ENCODE measurements around the gene PRR32.
"Not testable (repeated sequence)": the region's sequence is repeated elsewhere in the genome, so short reads cannot be mapped to it uniquely, and the experiment has no call there.

PRR32 gene

GRCh38 chrX:126819429-126819828 lies at the start of gene PRR32:
Gene PRR32, plus strand, starts transcription at chrX:126819729. Its CDS starts 115 bp downstream, at chrX:126819844.
- no peak for DNase-seq

DNA sequence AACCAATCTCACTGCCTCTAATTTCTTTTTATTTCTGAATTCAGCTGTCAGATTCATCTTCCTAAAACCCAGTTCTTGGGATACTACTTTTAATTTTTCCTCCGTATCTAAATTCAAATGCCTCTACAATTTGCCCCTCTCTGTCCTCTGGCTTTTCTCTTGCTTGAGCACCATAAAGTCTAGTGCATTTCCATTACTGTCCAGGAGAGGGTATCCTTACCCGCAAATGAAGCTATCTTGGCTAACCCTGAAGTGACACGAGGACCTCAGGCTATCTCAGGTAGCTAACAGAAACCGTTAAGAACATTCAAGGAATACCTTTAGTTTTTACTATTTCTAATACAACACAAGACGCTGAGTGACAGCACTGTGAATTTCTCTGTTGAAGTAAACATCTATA lies 49.4 kb upstream of the PRR32 start:
- peak; percentile 61 for DNase-seq

DNA sequence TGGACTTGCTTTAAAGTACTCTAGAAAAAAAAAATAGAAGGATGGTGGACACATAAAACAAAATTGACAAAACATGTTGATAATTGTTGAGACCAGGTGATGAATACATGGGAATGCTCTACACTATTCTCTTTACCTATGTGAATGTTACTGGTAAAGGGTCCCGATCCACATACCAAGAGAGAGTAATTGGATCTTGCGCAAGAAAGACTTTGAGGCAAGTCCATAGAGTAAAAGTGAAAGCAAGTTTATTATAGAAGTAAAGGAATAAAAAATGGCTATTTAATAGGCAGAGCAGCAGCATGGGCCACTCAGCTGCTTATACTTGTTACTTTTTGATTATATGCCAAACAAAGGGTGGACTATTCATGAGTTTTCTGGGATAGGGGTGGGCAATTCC lies 34.0 kb upstream of the PRR32 start:
- DNase-seq = no peak

- no peak for DNase-seq
Observed at GRCh38 chrX:126799059-126799458, 20.5 kb upstream of the PRR32 start.

DNA sequence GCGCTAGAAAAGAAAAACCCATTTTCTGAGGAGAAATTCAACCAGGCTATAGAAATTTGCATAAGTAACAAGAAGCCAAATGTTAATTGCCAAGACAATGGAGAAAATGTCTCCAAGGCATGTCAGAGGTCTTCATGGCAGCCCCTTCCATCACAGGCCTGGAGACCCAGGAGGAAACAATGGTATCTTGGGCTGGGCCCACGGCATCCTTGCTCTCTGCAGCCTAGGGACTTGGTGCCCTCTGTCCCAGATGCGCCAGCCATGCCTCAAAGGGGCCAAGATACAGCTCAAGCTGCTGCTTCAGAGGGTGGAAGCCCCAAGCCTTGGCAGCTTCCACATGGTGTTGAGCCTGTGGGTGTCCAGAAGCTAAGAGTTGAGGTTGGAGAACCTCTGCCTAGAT lies 12.7 kb upstream of the PRR32 start:
- not testable (repeated sequence) for DNase-seq

DNA sequence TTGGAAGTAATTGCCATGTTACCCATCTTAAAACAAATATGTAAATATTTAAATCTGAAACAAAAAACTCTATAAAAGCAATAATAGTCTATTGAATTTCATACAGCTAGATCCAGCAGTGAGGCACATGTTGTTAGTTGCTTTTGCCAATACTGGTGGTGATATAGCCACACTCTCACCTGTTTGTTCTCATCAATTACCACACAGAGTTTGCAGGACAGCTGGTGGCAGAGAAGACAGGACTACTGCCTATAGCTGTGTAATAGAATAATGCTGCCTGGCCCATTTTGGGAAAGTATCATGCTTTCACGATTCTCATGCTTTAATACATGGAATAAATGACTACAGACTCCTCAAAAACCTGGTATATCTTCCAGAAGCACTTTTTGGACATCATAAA lies 3.7 kb upstream of the PRR32 start:
- no peak for DNase-seq

DNA sequence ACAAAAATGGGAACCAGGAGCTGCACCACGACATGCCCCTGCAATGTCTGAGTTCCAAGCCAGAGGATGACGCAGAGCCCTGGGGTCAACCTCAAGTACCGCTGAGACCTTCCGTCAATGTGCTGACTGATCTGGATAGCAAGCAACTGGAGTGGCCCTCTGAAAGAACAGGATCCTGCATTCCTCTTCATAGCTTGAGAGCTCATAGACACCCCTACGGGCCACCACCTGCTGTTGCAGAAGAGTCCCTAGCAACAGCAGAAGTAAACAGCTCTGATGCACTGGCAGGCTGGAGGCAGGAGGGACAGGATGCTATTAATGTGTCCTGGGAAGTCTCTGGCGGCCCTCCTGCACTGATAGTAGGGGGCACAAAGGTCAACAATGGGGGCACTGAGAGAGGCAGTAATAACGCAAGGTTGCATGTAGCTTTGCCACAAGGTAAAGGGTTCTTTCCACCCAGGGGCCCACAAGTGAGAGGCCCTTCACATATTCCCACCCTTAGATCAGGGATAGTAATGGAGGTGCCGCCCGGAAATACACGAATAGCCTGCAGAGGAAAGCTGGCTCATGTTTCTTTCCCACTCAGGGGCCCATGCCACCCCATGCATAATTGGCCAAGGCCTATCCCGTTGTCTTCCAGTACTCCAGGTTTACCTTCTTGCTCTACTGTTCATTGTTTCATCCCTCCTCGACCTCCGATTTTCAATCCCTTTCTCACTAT lies 1.3 kb downstream of the PRR32 start:
- DNase-seq = peak; percentile 2

- DNase-seq = no peak
Observed at GRCh38 chrX:126824338-126825007, 4.9 kb downstream of the PRR32 start.

- peak; percentile 65 for DNase-seq
Observed at GRCh38 chrX:126825566-126826193, 6.2 kb downstream of the PRR32 start.

DNA sequence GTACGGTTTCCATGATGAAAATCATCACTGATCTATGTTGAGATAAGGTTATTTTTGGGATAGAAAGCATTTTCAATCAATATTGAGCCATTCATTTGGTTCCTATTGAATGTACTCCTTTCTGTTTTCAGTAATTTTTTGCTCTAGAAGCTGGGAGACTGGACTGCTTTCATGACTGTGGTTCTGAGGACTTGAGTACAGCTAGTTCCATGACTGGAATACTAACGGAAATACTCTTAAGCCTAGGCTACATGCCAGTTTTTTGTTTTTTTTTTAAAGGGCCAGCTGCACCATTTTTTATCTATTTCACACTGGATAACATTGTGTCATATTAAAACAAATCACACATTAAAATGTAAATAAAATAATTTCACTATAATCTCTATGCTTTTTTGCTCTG lies 16.7 kb downstream of the PRR32 start:
- DNase-seq = no peak

DNA sequence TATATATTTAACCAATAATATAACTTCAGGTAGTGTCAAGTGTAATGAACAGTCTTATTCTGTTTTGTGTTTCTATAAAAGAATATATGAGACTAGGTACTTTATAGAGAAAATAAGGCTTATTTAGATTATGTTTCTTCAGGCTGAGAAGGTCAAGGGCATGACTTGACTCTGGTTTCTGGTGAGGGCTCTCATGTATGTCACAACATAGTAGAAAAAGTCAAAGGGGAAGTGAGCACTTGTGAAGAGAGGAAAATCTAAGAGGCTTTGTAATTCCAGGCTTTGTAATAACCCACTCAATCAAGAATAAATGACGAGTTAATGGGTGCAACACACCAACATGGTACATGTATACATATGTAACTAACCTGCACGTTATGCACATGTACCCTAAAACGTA lies 27.6 kb downstream of the PRR32 start:
- no peak for DNase-seq

- no peak for DNase-seq
Observed at GRCh38 chrX:126855839-126856524, 36.5 kb downstream of the PRR32 start.

Measured in NCI-H82 (cell line).